Measurements from ENCODE around the gene MAGI3.

- TF ChIP-seq EP300 (IDR thresholded peaks at IDR 0.05) (no peak), CTCF (IDR thresholded peaks at IDR 0.05) (no peak), POLR2A (IDR thresholded peaks at IDR 0.05) (no peak), POLR2AphosphoS5 (IDR thresholded peaks at IDR 0.05) (no peak)
Measured at GRCh38 chr1:113505357-113505756, 115.0 kb downstream of the MAGI3 start.
